Sciatic nerve (tissue), 2 donors: Measurements from ENCODE around the gene ZNF217. TPM values are rescaled to one million over a fixed set of nuclear protein-coding genes. Genes with fewer than 3 reads are reported as not detected.
"Not testable (repeated sequence)": the region's sequence is repeated elsewhere in the genome, so short reads cannot be mapped to it uniquely, and the experiment has no call there.

Experiments
- ATAC-seq: fragments of 200-7000 bp; cut with Tn5 transposase; one replicate; pipeline ENCODE4 v1.9.1; 2020; ENCODE audit warnings: mild to moderate bottlenecking, moderate library complexity
- DNase-seq: peaks from one replicate; pipeline ENCODE4 v3.0.0-alpha.2; 2020; ENCODE audit warnings: low spot score
- intact Hi-C: fragments of 100-400 bp; cut with DNase I; formaldehyde crosslinking; loops from one replicate; pipeline ENCODE4 v1.14.2; 2022
- total RNA-seq: library from RNA; stranded (reverse); fragmentation: NEBNext Ultra II Directional; extraction: Animal tissue kit (Norgen Biotek cat#: 25700); gene quantifications from one replicate; pipeline ENCODE4 v1.2.1, GENCODE V29; 2021
- donor health status: DM: no; HTN: no; CAD: no.
- donor health status: DM: no; HTN: no; CAD: no.

Gene ZNF217
- total RNA-seq, 1 donor from 2014 or later = 34.9 TPM

GRCh38 chr20:53555081-53555480 is 38.6 kb downstream of the ZNF217 start:
- intact Hi-C loops = no loop called here
- no peak for DNase-seq

GRCh38 chr20:53552572-53552893 is 41.1 kb downstream of the ZNF217 start:
- ATAC-seq, DNase-seq: not testable (repeated sequence)

More at GRCh38 chr20:53555081-53555480, 38.6 kb downstream of the ZNF217 start:
- ATAC-seq = no peak

GRCh38 chr20:53551719-53552571 is 41.7 kb downstream of the ZNF217 start:
- intact Hi-C loops, DNase-seq, ATAC-seq: not testable (repeated sequence)

More at GRCh38 chr20:53552572-53552893, 41.1 kb downstream of the ZNF217 start:
- intact Hi-C loops = not testable (repeated sequence)

GRCh38 chr20:53550280-53551187 is 43.1 kb downstream of the ZNF217 start:
- no peak for ATAC-seq
- DNase-seq = no peak
- intact Hi-C loops = no loop called here

GRCh38 chr20:53547664-53548239 is 45.9 kb downstream of the ZNF217 start:
- intact Hi-C loops = no loop called here
- DNase-seq = no peak
- peak; percentile 67 for ATAC-seq

GRCh38 chr20:53539516-53539915 is 54.1 kb downstream of the ZNF217 start:
- peak; percentile 38 for ATAC-seq

GRCh38 chr20:53536382-53536781 is 57.3 kb downstream of the ZNF217 start:
- ATAC-seq, DNase-seq, intact Hi-C loops: not testable (repeated sequence)

More at GRCh38 chr20:53539516-53539915, 54.1 kb downstream of the ZNF217 start:
- DNase-seq = no peak
- intact Hi-C loops = no loop called here

GRCh38 chr20:53535878-53536277 is 57.8 kb downstream of the ZNF217 start:
- ATAC-seq = no peak
- DNase-seq = no peak
- intact Hi-C loops = no loop called here

GRCh38 chr20:53534037-53534436 is 59.6 kb downstream of the ZNF217 start:
- ATAC-seq (no peak), DNase-seq (no peak)
- intact Hi-C loops = no loop called here

- intact Hi-C loops = no loop called here
- no peak for DNase-seq
- ATAC-seq = no peak
Measured at GRCh38 chr20:53533500-53533899, 60.1 kb downstream of the ZNF217 start.

GRCh38 chr20:53532654-53533312 is 60.9 kb downstream of the ZNF217 start:
- ATAC-seq, intact Hi-C loops, DNase-seq: not testable (repeated sequence)

- no peak for ATAC-seq
- no peak for DNase-seq
- intact Hi-C loops = no loop called here
Measured at GRCh38 chr20:53530440-53530839, 63.2 kb downstream of the ZNF217 start.

GRCh38 chr20:53529658-53530057 is 64.0 kb downstream of the ZNF217 start:
- DNase-seq = no peak

GRCh38 chr20:53527196-53527595 is 66.4 kb downstream of the ZNF217 start:
- ATAC-seq (no peak), DNase-seq (no peak)
- intact Hi-C loops = no loop called here

More at GRCh38 chr20:53529658-53530057, 64.0 kb downstream of the ZNF217 start:
- intact Hi-C loops = no loop called here
- no peak for ATAC-seq

- no peak for DNase-seq
- intact Hi-C loops = no loop called here
- no peak for ATAC-seq
Measured at GRCh38 chr20:53524589-53525312, 68.9 kb downstream of the ZNF217 start.

- intact Hi-C loops, ATAC-seq: not testable (repeated sequence)
Measured at GRCh38 chr20:53523615-53524014, 70.0 kb downstream of the ZNF217 start.

GRCh38 chr20:53522696-53523095 is 70.9 kb downstream of the ZNF217 start:
- ATAC-seq = no peak
- DNase-seq = no peak

More at GRCh38 chr20:53523615-53524014, 70.0 kb downstream of the ZNF217 start:
- not testable (repeated sequence) for DNase-seq

GRCh38 chr20:53522026-53522425 is 71.6 kb downstream of the ZNF217 start:
- intact Hi-C loops = no loop called here
- no peak for DNase-seq
- no peak for ATAC-seq

More at GRCh38 chr20:53522696-53523095, 70.9 kb downstream of the ZNF217 start:
- intact Hi-C loops = no loop called here
